ENCODE results near the gene NEK1. TPM values are rescaled to one million over a fixed set of nuclear protein-coding genes. Genes with fewer than 3 reads are reported as not detected.

NEK1 gene
- total and polyA plus RNA-seq, 2 of the 8 experiments (the other 6 are each of a cell fraction or from before 2014, with no cell fraction given): 3.9 to 11.7 TPM

DNA sequence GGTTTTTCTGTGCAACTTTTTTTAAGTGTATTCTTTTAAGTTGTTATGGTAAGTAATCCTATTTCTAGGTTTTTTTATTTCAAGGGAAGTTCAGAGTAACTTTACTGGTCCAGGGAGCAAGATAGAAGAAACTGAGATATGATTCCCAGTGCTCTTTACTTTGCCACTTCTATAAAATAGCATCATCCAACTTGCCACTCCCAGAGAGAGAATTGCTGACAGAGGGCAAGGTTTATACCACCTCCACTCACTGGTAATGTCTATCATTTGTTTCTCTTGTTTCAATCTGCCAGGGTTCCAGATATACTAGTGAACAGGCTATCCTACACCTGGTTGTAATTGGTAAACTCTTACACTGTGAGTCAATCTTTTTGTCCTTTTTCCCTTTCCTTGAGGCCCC lies 4.5 kb upstream of the NEK1 start:
- Histone ChIP-seq H3K56ac (replicated peaks; ENCODE audit: insufficient read length, low read depth, low read length) (no peak overlapping the region), H2BK20ac (ENCODE audit: low read length) (no peak overlapping the region), H3K9me3 (ENCODE audit: insufficient read depth in 2 of 2, low read depth in 1 of 2, low read length in 1 of 2) (no peaks in the 10 kb centered on the region), H3K4me1 (replicated peaks in 1 of 4; ENCODE audit: control insufficient read depth in 3 of 4, insufficient read depth in 4 of 4, low read length in 3 of 4) (no peaks in the 10 kb centered on the region; a peak in 2 of 7 replicates), H4K8ac (ENCODE audit: extremely low read depth, insufficient read depth, low read length) (no peak overlapping the region), H3K27me3 (replicated peaks in 1 of 4; ENCODE audit: control insufficient read depth in 3 of 4, extremely low read depth in 1 of 4, insufficient read depth in 3 of 4, low read length in 3 of 4) (no peaks in the 10 kb centered on the region), H2AFZ (ENCODE audit: low read length) (no peak overlapping the region), H2AK5ac (ENCODE audit: low read depth, low read length) (no peak overlapping the region), H3K79me1 (ENCODE audit: low read depth, low read length) (no peaks in the 10 kb centered on the region; the same call in 1 of the 2 replicates), H4K5ac (ENCODE audit: insufficient read length, low read depth, low read length) (no peak overlapping the region), H3K79me2 (ENCODE audit: control insufficient read depth in 1 of 2, insufficient read depth in 2 of 2, low read length in 2 of 2) (peaks cover 3 to 15% of the 10 kb centered on the region in 2 experiments; a peak in 2 of 4 replicates), H4K91ac (replicated peaks; ENCODE audit: insufficient read length, low read length) (no peak overlapping the region), H2BK15ac (ENCODE audit: low read length) (no peak overlapping the region), H2BK120ac (replicated peaks; ENCODE audit: low read depth, low read length) (no peak overlapping the region), H2BK5ac (ENCODE audit: low read depth, low read length) (no peak overlapping the region), H3K23me2 (ENCODE audit: low read depth, low read length) (peaks cover 15% of the 10 kb centered on the region), H3K36me3 (ENCODE audit: control insufficient read depth in 2 of 4, insufficient read depth in 4 of 4, low read length in 3 of 4) (no peaks in the 10 kb centered on the region), H3K4ac (replicated peaks; ENCODE audit: insufficient read length, low read depth, low read length) (no peak overlapping the region), H3K4me2 (ENCODE audit: insufficient read depth in 1 of 2, low read depth in 2 of 2, low read length in 2 of 2) (no peak overlapping the region), H3K18ac (ENCODE audit: extremely low read depth, low read length) (no peak overlapping the region), H4K20me1 (replicated peaks in 1 of 2; ENCODE audit: control insufficient read depth in 1 of 2, insufficient read depth in 2 of 2, low read length in 2 of 2) (no peaks in the 10 kb centered on the region), H3K23ac (ENCODE audit: insufficient read length) (no peak overlapping the region), H3K4me3 (ENCODE audit: extremely low read depth in 1 of 4, insufficient read depth in 2 of 4, low read depth in 3 of 4, low read length in 4 of 4) (no peak overlapping the region), H3K14ac (ENCODE audit: insufficient read length) (no peak overlapping the region), H2BK12ac (ENCODE audit: low read depth, low read length) (no peak overlapping the region), H3K27ac (ENCODE audit: low read depth, low read length) (no peak overlapping the region), H3K9ac (replicated peaks in 1 of 4; ENCODE audit: extremely low read depth in 1 of 4, low read depth in 3 of 4, low read length in 3 of 4) (no peak overlapping the region)
- DNase-seq (ENCODE audit: low read depth in 1 of 2, low spot score in 2 of 2) (no peak), FAIRE-seq (no peak)
- ChIA-PET CTCF (ENCODE audit: partially characterized antibody) (interaction anchor here (1.2 to 1.7 kb wide), 4 partner anchors 11 to 432 kb away, joined by 3 to 6 read pairs (median 4); no protein-coding TSS in a partner anchor), POLR2A (ENCODE audit: partially characterized antibody) (no interaction called here)
- TF ChIP-seq CHD1 (IDR thresholded peaks at IDR 0.05; ENCODE audit: low read depth, low read length) (no peak), RXRA (IDR thresholded peaks at IDR 0.05; ENCODE audit: insufficient read depth, low read depth, low read length) (no peak), MAFK (IDR thresholded peaks at IDR 0.05; ENCODE audit: low read depth, low read length) (no peak), POLR2A (IDR thresholded peaks at IDR 0.05; ENCODE audit: control extremely low read depth in 1 of 2, low read depth in 2 of 2, low read length in 2 of 2) (no peak), JUN (IDR thresholded peaks at IDR 0.05; ENCODE audit: low read depth, low read length) (no peak), NRF1 (IDR thresholded peaks at IDR 0.05; ENCODE audit: low read depth, low read length) (no peak), SUZ12 (IDR thresholded peaks at IDR 0.05; ENCODE audit: low read length) (no peak), CEBPB (IDR thresholded peaks at IDR 0.05; ENCODE audit: low read depth, low read length) (no peak), CTBP2 (IDR thresholded peaks at IDR 0.05; ENCODE audit: borderline replicate concordance, insufficient read depth, insufficient read length, low read length) (no peak), RAD21 (IDR thresholded peaks at IDR 0.05 in 1 of 2, conservative IDR thresholded peaks at IDR 0.05 in 1 of 2; ENCODE audit: low read depth in 2 of 2, low read length in 2 of 2) (no peak), SP4 (IDR thresholded peaks at IDR 0.05; ENCODE audit: low read length) (no peak), CHD2 (IDR thresholded peaks at IDR 0.05; ENCODE audit: low read length) (no peak), POU5F1 (IDR thresholded peaks at IDR 0.05; ENCODE audit: low read depth, low read length) (no peak), CBX5 (IDR thresholded peaks at IDR 0.05; ENCODE audit: low read depth, low read length) (no peak), TAF1 (IDR thresholded peaks at IDR 0.05; ENCODE audit: low read depth, low read length) (no peak)
- TF ChIP-seq, protein P1, sequence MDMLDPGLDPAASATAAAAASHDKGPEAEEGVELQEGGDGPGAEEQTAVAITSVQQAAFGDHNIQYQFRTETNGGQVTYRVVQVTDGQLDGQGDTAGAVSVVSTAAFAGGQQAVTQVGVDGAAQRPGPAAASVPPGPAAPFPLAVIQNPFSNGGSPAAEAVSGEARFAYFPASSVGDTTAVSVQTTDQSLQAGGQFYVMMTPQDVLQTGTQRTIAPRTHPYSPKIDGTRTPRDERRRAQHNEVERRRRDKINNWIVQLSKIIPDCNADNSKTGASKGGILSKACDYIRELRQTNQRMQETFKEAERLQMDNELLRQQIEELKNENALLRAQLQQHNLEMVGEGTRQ (IDR thresholded peaks at IDR 0.05; ENCODE audit: low read length): no peak
